Stimulated activated CD8-positive, alpha-beta memory T cell treated with anti-CD3 and anti-CD28 coated beads, Interleukin-15, amount 100 ng/mL, for 24 hours (primary cell): Measurements from ENCODE around the gene P2RX2.
"Not testable (repeated sequence)": the region's sequence is repeated elsewhere in the genome, so short reads cannot be mapped to it uniquely, and the experiment has no call there.

Source experiments
- DNase-seq: peaks from one replicate; pipeline ENCODE4 v3.0.0-alpha.2; 2020; ENCODE audit warnings: low read depth

The P2RX2 gene

DNA sequence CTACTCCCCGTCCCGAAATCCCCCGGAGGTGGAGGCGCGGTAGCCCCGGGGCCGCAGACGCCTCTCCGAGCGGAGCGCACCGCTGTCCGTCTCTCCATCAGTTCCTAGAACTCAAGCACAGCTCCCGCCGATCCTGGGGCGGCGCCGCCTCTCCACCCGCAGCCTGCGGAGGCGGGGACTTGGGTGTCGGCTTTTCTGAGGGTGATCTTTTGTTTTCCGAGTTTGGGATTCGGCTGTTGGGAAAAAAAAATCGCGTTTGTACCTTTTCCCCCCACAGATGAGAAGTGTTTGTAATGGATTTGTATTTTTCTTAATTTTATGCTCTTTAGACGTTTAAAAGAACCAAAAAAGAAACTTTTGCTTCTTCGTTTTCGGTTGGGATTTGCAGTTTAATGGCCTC is 34.8 kb upstream of the P2RX2 start:
- no peak for DNase-seq

DNA sequence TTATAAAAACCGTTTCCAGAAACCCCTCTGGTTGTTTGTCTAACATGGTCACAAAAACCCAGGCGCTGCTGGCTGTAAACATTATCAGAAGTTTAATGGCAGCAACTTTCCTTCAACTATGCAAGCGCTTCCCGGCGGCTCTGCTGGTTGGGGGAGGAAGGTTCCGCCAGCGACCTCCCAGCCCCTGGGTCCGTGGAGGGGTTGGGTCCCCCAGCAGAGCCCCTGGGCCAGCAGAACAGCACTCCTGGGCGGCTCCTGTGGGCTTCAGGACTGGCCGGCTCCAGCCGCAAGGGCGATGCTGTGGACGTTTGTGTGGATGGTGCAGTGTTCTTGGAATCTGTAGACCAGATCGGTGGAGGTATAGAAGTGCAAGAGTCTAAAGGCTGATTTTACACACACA is 34.1 kb upstream of the P2RX2 start:
- no peak for DNase-seq

DNA sequence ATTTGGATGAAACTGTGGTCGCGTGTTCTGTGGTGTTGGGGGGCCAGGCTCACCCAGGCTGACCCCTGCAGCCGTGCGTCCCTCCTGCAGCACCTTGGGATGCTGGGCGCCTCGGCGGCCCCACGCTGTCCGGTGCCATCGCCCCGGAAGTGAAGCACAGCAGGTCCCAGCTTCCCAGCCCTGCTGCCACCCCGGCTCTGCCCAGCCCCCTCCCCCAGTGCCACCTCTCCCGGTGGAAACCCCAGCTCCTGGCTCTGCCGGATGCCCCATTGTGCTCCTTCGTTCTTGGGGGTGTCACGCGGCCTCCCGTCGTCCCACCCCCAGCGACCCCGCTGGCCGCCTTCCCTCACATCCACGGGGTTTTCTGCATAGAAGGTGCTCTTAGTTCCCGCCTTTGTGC is 33.4 kb upstream of the P2RX2 start:
- DNase-seq = no peak

DNA sequence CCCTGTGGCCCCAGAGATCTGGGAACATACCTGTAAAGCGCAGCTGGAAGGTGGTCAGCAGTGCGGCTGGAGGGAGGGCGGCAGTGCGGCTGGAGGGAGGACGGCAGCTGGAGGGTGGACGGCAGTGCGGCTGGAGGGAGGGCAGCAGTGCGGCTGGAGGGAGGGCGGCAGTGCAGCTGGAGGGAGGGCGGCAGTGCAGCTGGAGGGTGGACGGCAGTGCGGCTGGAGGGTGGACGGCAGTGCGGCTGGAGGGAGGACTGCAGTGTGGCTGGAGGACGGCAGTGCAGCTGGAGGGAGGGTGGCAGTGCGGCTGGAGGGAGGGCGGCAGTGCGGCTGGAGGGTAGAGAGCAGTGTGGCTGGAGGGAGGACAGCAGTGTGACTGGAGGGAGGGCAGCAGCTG is 31.6 kb upstream of the P2RX2 start:
- no peak for DNase-seq

DNA sequence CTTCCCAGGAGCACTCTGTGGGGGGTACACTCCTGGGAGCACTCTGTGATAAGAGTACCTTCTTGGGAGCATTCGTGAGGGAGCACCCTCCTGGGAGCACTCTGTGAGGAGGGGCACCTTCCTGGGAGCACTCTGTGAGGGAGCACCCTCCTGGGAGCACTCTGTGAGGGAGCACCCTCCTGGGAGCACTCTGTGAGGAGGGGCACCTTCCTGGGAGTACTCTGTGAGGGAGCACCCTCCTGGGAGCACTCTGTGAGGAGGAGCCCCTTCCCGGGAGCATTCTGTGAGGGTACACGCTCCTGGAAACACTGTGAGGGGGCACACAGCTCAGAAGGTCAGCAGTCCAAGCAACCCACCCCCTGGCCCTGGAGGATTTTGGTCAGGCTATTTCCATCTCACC is 30.8 kb upstream of the P2RX2 start:
- DNase-seq = no peak

DNA sequence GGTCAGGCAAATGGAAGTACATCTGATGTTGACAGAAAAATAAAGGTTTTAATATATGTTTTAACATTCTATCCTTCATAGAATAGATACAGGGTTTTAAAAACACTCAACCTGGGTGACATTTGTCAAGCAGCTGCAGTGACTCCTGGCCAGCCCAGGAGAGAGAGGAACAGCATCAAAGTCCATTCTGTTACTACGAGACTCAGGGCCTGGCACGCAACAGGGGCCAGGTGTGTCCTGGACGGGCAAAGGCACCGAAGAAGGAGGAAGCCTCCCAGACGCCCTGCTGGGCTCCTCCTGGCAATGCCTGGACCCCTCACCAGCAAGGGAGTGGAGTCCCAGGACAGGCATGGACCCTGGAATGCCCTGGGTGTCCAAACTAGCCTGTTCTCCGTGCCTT is 30.3 kb upstream of the P2RX2 start:
- DNase-seq = no peak

DNA sequence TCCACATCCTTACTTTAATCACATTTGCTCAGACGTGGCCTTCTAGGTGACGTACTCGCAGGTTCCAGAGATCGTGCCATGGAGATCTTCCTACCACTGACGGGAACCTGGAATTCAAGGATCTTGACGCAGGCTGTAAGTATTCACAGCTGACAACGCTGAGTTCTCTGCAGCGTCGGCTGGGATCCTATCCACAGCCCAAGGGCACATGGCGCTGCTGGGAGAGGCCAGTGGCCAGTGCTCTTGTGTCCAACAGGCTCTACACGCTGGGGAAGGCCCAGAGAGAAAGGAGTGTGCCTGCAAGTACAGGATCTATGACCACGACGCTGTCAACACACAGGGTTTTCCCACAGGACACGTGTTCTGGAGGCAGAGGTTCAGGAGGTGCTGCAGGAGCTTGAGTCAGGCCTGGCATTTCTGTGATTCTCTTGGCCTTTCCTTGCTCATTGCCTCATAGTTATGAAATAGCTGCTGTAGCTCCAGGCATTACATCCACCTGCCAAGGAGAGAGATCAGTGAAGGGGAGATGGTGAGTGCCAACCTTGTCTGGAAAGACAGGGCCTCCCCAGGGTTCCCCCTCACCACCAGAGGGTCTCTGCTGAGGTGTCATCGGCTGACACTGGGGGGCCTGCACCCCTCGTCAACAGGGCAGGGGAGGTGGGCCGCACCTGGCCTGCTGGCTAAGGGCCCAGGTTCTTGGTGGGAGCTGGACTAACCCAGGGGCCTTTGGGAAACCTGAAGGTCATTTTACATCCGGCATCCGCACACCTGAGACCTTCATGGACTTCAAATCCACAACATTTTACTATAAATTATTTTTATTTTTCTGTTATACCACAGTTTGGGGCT is 29.5 kb upstream of the P2RX2 start:
- DNase-seq = no peak

DNA sequence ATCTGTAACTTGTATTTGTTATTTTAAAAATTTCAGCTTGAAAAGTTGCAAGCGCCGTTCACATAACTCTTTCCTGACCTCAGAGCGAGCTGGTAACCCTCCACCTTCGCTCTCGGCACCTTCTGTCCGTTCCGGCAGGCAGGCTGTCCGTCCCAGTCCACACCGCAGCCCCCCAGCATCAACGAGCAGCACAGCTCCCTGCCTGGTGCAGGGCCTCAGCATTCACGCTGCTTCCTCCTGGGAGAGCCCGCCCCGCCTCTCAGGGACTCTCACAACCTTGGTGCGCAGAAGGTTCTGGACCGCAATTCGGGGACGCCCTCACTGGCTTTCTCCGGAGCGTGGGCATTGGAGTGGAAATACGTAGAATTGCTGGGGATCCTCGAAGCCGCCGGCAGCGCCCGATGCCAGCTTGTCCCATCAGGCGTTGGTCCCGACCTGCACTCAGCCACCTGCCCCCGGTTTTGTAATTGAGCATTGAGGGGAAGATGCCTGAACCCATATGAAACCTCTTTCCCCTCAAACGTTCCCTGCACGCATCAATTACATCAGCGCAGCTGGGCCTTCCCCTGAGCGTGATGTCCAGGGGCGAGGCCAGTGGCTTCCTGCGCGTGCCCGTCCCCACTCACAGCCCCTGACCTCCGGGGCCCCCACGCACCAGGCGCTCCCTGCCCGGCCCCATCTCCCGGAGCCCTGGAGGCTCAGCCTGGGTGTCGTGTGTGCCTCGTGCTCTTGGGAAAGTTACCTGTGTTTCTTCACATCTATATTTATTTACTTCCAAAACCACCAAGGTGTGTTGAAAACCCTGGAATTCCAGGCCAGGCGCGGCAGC is 27.3 kb upstream of the P2RX2 start:
- DNase-seq = no peak

DNA sequence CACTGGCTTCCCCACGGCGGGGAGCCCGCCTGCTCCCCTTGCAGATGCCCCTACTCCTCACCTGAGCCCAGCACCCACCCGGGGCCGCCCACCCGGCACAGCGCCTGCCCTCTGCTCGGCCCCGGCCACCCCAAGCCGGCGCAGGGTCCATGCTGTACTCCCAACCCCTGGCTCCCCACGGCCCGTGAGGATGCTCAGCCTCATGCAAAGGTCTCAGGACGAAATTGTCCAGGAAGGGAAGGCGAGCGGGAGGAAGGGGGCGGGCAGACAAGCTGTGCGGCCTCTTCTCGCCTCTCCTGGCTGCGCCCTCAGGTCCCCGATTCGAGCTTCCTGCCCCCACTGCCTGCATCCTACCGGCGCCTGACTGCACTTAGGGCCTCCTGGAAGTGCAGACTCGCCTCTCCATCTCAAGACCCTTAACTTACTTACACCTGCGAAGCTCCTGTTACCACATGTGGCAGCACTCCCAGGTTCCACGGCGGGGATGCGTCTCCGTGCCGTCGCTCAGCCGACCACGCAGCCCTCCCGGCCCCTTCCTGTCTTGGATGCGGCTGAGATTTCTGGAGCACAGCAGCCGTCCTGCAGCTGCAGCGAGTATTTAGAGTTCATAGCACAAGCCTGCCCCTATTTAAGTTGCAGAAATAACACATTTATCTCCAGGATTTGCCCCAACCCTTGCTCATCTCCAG is 26.1 kb upstream of the P2RX2 start:
- no peak for DNase-seq

DNA sequence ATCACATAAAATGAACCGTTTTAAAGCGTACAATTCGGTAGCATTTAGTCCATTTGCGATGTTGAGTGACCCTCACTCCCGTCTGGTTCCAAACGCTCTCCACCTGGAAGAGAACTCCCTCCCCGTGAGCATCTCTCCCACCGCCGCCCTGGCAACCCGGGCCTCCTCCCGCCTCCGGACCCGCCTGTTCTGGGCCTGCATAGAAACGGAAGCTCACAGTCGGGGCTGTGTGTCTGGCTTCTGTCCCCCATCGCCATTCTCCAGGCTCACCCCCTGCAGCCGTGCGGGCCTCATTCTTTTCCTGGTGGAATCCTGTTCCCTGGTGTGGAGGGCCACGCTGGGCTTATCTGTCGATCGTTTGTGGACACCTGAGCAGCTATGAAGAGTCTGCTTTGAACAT is 25.5 kb upstream of the P2RX2 start:
- no peak for DNase-seq

DNA sequence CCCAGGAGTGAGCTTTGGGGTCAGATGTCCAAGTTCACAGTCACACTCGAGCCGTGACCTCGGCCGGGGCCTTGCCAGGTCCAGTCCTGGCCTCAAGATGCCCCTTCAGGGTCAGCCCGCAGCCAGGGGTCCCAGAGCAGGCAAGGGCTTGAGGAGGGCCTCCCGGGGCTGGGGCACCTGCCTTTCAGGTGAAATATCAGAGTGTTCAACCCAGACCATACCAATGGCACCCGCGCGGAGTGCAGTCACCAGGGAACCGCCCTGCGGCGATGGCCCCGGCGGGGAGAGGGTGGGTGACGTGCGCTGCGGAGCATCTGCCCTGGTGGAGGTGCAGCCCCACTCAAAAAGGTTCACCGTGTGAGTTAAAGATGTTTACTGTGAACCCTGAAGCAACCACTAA is 25.1 kb upstream of the P2RX2 start:
- no peak for DNase-seq

DNA sequence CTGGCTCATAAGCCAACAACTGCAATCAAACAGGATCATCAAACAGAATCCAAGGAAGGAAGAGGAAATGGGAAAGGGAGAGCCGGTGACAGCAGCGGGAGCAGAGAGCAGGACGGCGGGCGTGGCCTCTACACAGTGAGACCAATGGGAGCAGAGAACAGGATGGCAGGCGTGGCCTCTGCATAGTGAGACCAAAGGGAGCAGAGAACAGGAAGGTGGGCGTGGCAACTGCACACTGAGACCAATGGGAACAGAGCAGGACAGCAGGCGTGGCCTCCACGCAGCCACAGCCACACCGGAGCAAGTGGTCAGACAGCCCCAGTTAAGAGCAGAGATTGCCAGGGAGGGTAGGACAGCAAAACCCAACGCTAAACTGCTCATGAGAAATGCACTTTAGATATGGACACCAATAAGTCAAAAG is 24.6 kb upstream of the P2RX2 start:
- DNase-seq = no peak

DNA sequence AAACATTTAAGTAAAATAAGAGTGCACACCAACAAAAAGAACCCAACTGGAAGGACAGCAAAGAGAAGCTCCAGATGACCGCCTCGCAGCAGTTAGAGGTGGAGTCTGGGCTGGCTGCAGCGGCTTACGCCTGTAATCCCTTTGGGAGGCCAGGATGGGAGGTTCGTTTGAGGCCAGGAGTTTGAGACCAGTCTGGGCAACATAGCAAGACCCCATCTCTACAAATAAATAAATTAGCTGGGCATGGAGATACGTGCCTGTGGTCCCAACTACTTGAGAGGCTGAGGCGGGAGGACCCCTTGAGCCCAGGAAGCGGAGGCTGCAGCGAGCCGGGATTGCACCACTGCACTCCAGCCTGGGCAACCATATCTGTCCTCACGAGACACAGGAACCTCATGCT is 23.4 kb upstream of the P2RX2 start:
- DNase-seq = no peak

DNA sequence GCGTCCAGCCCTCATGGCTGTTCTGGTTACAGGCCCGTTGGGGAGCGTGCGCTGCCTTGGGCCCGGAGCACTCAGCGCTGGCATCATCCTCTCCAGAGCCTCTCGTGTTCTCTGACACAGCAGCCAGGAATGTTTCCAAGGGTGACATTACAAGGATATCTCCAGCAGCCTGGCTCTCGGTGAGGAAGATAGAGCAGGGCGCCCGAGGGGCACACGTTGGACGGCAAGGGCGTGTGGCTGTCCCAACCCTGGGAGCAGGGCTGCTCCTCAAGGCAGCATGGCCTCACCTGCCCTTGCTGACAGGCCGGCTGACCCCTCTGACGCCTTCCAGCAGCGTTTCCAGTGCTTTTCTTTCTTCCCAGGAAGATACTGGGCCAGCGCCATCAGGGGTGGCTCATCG is 22.6 kb upstream of the P2RX2 start:
- no peak for DNase-seq

DNA sequence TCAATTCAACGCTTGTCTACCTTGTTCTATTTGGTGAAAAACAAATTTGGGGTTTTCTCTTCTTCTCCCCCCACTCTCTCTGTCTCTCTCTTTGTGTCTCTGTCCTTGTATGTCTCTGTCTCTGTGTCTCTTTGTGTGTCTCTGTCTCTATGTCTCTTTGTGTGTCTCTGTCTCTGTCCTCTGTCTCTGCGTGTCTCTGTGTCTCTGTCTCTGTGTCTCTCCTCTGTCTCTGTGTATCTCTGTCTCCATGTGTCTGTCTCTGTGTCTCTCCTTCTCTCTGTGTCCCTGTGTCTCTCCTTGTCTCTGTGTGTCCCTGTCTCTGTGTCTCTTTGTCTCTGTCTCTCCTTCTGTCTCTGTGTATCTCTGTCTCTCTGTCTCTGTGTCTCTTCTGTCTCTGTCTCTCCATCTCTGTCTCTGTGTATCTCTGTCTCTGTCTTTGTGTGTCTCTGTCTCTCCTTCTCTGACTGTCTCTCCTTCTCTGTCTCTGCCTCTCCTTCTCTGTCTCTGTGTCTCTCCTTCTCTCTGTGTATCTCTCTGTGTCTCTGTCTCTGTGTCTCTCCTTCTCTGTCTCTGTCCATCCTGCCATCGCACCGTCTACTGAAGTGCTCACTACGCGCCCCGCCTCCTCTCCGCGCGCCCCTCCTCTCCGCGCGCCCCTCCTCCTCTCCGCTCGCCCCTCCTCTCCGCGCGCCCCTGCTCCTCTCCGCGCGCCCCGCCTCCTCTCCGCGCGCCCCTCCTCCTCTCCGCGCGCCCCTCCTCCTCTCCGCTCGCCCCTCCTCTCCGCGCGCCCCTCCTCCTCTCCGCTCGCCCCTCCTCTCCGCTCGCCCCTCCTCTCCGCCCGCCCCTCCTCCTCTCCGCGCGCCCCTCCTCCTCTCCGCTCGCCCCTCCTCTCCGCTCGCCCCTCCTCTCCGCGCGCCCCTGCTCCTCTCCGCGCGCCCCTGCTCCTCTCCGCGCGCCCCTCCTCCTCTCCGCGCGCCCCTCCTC is 21.0 kb upstream of the P2RX2 start:
- no peak for DNase-seq

DNA sequence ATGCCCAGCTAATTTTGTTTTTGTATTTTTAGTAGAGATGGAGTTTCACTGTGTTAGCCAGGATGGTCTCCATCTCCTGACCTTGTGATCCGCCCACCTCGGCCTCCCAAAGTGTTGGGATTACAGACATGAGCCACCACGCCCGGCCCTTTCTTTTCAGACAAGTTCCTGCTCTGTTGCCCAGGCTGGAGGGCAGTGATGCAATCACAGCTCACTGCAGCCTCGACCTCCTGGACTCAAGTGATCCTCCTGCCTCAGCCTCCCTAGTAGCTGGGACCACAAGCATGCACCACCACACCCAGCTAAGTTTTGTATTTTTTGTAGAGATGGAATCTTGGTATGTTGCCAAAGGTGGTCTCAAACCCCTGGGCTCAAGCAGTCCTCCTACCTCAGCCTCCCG is 19.1 kb upstream of the P2RX2 start:
- DNase-seq = not testable (repeated sequence)

DNA sequence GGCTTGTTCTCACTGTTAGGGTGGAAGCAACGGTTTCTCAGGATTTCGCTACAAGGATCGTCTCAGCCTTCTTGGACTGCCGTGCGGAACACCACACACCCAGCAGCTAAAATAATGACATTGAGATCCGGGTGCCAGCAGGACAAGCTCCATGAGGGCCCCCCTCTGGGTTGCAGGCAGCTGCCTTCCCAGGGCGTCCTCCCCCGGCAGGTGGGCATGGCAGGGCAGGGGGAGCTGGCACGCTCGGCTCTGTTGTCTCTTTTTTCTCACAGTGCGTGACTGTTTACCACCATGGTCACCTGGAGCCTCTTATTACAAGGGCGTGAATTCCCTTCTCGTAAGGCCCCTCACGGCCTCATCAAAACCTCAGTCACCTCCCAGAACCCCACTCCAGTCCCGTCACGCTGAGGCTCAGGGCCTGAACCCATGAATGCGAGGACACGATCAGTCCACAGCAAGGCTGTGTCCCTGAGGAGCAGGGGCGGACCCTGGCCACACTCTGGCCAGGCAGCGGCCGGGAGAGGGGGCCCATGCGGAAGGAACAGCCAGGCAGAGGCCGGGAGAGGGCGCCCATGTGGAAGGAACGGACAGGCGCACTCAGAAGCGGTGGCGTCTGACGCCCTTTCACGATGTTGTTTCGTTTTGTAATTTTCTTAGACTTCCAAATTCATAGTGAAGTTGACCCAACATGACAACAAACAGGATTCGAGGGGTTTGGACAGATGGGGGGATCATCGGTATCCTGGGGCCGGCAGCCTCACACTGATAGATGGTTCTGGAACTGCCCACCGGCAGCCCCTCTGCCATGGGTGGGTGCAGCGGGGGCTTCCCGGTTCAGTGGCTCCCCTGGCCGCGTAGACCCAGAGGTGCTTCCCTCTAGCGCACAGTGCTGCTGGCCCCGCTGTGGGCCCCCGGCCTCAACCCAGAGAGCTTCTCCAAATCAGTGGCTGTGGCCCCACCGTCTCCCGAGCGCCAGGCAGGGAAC is 18.2 kb upstream of the P2RX2 start:
- no peak for DNase-seq

DNA sequence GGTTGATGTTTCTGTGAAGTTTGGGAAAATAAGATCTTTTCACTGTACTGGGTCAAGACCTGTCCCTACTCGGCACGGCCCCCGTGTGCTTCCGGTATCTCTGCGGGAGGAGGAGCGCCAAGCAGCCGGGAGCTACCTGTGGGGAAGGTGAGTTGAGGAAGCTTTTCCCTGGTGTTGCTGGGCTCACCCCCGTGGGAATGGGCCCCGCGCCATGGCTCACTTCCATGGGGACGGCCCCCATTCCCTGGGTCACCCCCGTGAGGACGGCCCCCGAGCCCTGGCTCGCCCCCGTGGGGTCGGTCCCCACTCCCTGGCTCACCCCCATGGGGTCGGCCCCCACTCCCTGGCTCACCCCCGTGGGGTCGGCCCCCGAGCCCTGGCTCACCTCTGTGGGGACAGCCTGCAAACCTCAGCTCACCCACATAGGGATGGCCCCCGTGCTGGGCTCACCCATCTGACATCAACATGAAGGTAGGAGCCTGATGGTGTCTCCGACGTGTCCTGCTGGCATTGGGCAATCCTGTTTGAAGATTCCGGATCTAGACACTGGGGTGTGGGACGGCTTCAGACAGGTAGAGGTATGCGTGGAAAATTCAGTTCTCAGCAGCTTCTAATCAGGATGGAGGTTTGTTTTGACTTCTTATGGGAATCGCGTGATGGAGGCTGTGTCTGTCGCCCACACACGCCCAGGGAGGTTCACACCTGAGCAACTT is 17.2 kb upstream of the P2RX2 start:
- no peak for DNase-seq

DNA sequence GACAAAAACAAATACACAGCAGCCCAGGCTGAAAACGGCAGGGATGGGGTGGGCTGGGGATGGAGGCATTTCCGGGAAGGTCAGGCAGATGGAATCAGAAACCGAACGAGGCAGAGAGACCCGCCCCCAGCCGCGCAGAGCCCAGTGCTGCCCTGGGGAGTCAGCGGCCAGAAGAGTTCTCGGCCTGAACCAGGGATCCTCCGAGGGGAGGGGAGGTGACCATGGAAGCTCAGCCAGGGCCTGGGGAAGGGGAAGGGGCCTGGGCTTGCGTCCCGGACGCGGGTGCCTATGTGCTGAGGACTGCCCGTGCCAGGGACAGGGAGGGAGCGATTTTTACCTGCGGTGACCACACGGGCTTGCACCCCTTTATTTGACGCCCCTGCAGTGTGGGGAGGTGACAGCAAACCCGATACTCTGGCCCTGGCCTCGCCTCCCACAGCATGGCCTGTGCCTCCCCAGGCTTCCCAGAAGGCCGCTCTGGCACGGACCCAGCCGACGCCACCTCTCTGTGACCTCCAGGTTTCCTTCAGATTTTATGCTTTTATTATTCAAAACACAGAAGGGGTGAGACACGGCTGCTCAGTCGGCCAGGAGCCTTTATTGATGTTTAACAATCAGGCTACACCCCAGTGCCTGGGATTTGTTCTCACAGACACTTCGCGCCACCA is 15.9 kb upstream of the P2RX2 start:
- DNase-seq = no peak
